Tibial nerve (tissue), 4 donors: ENCODE results near the gene BCL2L14.

Source experiments
- EP300 ChIP-seq, 2 donors: sonication (generic); formaldehyde crosslinking; IDR thresholded peaks; one replicate each; pipeline ENCODE4 v1.6.1; 2017; ENCODE audit warnings: antibody characterized with exemption in 2 of 2, mild to moderate bottlenecking in 1 of 2
- POLR2A ChIP-seq, 2 donors: fragments of 450-650 bp; IDR thresholded peaks; one replicate each; pipeline ENCODE4 v1.6.1; 2017; ENCODE audit warnings: antibody characterized with exemption in 2 of 2, mild to moderate bottlenecking in 2 of 2, moderate library complexity in 2 of 2
- TF ChIP-seq, protein P1 (sequence below), 5 experiments: fragments of 200-600 bp in 3 of 5; fragments of 450-650 bp in 2 of 5; sonication (generic) in 3 of 5; IDR thresholded peaks; one replicate each; pipeline ENCODE4 v1.5.1; 2016 to 2019; ENCODE audit warnings: antibody characterized with exemption in 5 of 5, mild to moderate bottlenecking in 3 of 5, moderate library complexity in 2 of 5

DNA sequence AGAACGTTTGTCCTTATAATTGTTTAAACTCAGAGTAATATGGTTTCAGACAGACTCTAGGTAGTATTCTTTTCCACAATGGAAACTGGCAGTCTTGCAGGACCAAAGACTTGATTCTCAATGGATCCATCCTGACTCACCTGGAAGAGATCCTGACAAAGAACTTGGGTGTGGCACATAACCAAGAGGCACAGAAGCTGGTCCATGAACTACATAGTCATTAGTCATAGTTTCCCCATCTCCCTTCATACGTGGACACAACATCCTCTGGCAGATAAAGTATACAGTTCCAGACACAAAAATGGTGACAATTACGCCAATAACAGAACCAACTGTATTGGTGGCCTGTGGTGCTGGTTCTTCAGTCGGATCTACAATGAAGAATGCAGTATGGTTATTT lies 55.8 kb downstream of the BCL2L14 start:
- TF ChIP-seq POLR2A (IDR thresholded peaks at IDR 0.05) (no peak), EP300 (IDR thresholded peaks at IDR 0.05) (no peak)
- TF ChIP-seq, protein P1, sequence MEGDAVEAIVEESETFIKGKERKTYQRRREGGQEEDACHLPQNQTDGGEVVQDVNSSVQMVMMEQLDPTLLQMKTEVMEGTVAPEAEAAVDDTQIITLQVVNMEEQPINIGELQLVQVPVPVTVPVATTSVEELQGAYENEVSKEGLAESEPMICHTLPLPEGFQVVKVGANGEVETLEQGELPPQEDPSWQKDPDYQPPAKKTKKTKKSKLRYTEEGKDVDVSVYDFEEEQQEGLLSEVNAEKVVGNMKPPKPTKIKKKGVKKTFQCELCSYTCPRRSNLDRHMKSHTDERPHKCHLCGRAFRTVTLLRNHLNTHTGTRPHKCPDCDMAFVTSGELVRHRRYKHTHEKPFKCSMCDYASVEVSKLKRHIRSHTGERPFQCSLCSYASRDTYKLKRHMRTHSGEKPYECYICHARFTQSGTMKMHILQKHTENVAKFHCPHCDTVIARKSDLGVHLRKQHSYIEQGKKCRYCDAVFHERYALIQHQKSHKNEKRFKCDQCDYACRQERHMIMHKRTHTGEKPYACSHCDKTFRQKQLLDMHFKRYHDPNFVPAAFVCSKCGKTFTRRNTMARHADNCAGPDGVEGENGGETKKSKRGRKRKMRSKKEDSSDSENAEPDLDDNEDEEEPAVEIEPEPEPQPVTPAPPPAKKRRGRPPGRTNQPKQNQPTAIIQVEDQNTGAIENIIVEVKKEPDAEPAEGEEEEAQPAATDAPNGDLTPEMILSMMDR (IDR thresholded peaks at IDR 0.05): no peak
